WTC11 (cell line): ENCODE data around the gene ZNF500. TPM values are rescaled to one million over a fixed set of nuclear protein-coding genes. Genes with fewer than 3 reads are reported as not detected.
"Not testable (repeated sequence)": the region's sequence is repeated elsewhere in the genome, so short reads cannot be mapped to it uniquely, and the experiment has no call there.

Source experiments
- ATAC-seq: fragments of 200-7000 bp; cut with Tn5 transposase; 2 replicates; pipeline ENCODE4 v1.10.0; 2021; ENCODE audit warnings: mild to moderate bottlenecking, moderate library complexity
- CTCF ChIA-PET: fragments of 300-600 bp; sonication (Branson Sonifier 250); formaldehyde crosslinking; loops from one replicate; lab custom pipeline; 2021; ENCODE audit warnings: antibody characterized with exemption; lab: Charles Lee
- POLR2A ChIA-PET: fragments of 350-600 bp; sonication (Branson Sonifier 250); formaldehyde crosslinking; loops from one replicate; lab custom pipeline; 2021; ENCODE audit warnings: antibody characterized with exemption; lab: Charles Lee
- DNase-seq: peaks from one replicate; pipeline ENCODE4 v3.0.0; 2021; ENCODE audit warnings: low spot score
- H3K27ac Mint-ChIP-seq: 2 replicates; pipeline ENCODE4 v1.8.0; 2021; ENCODE audit warnings: mixed read lengths
- H3K27me3 Mint-ChIP-seq: 2 replicates; pipeline ENCODE4 v1.8.0; 2021; ENCODE audit warnings: low read depth, mild to moderate bottlenecking, moderate library complexity, mixed read lengths
- H3K36me3 Mint-ChIP-seq: 2 replicates; pipeline ENCODE4 v1.8.0; 2021; ENCODE audit warnings: mixed read lengths
- H3K4me1 Mint-ChIP-seq: 2 replicates; pipeline ENCODE4 v1.8.0; 2022; ENCODE audit warnings: mixed read lengths
- H3K4me3 Mint-ChIP-seq: 2 replicates; pipeline ENCODE4 v1.8.0; 2021; ENCODE audit warnings: mild to moderate bottlenecking, moderate library complexity, mixed read lengths
- H3K9me3 Mint-ChIP-seq: 2 replicates; pipeline ENCODE4 v1.8.0; 2021; ENCODE audit warnings: mixed read lengths
- FOXK1 ChIP-seq: sonication (generic); formaldehyde crosslinking; IDR thresholded peaks from 2 replicates; pipeline ENCODE4 v1.8.0; 2022; ENCODE audit warnings: mild to moderate bottlenecking, moderate library complexity, missing genetic modification reagents
- GTF2I ChIP-seq: fragments of 250-450 bp; sonication (Bioruptor Pico); conservative IDR thresholded peaks from 2 replicates; pipeline ENCODE4 v1.4.0; 2021; ENCODE audit warnings: mild to moderate bottlenecking
- JUN ChIP-seq: sonication (generic); formaldehyde crosslinking; IDR thresholded peaks from 2 replicates; pipeline ENCODE4 v1.8.0; 2023; ENCODE audit warnings: mild to moderate bottlenecking, missing genetic modification reagents
- MYBL2 ChIP-seq: sonication (generic); formaldehyde crosslinking; IDR thresholded peaks from 2 replicates; pipeline ENCODE4 v1.8.1; 2023; ENCODE audit warnings: mild to moderate bottlenecking, moderate library complexity, missing genetic modification reagents
- TEAD4 ChIP-seq: sonication (generic); formaldehyde crosslinking; IDR thresholded peaks from 2 replicates; pipeline ENCODE4 v1.8.0; 2022; ENCODE audit warnings: mild to moderate bottlenecking, missing genetic modification reagents
- ZNF317 ChIP-seq: sonication (generic); formaldehyde crosslinking; IDR thresholded peaks from 2 replicates; pipeline ENCODE4 v1.8.1; 2023; ENCODE audit warnings: low read depth, mild to moderate bottlenecking, moderate library complexity, missing genetic modification reagents, borderline replicate concordance
- ZNF423 ChIP-seq: fragments of 250-450 bp; sonication (Bioruptor Pico); IDR thresholded peaks from 2 replicates; pipeline ENCODE4 v2.1.2; 2022; ENCODE audit warnings: mild to moderate bottlenecking, moderate library complexity
- total RNA-seq: library from RNA; stranded (reverse); gene quantifications from 3 replicates; pipeline ENCODE4 v1.2.3, GENCODE V29; 2021
- TF ChIP-seq, protein P1 (sequence below): sonication (generic); formaldehyde crosslinking; IDR thresholded peaks from 2 replicates; pipeline ENCODE4 v1.8.0; 2022; ENCODE audit warnings: mild to moderate bottlenecking, missing genetic modification reagents
- TF ChIP-seq, protein P2 (sequence below): fragments of 250-450 bp; sonication (Bioruptor Pico); IDR thresholded peaks from 2 replicates; pipeline ENCODE4 v1.9.0; 2021; ENCODE audit warnings: mild to moderate bottlenecking
- TF ChIP-seq, protein P3 (sequence below): sonication (generic); formaldehyde crosslinking; IDR thresholded peaks from 2 replicates; pipeline ENCODE4 v1.8.1; 2023; ENCODE audit warnings: mild to moderate bottlenecking, missing genetic modification reagents, moderate library complexity
- TF ChIP-seq, protein P4 (sequence below): sonication (generic); formaldehyde crosslinking; IDR thresholded peaks from 2 replicates; pipeline ENCODE4 v1.8.1; 2022; ENCODE audit warnings: low read depth, mild to moderate bottlenecking, moderate library complexity, missing genetic modification reagents, borderline replicate concordance
- TF ChIP-seq, protein P5 (sequence below): sonication (generic); formaldehyde crosslinking; IDR thresholded peaks from 2 replicates; pipeline ENCODE4 v1.8.1; 2022; ENCODE audit warnings: mild to moderate bottlenecking, missing genetic modification reagents, moderate library complexity, borderline replicate concordance

Gene ZNF500
- total RNA-seq, 1 experiment from 2014 or later = 19.9 TPM

DNA sequence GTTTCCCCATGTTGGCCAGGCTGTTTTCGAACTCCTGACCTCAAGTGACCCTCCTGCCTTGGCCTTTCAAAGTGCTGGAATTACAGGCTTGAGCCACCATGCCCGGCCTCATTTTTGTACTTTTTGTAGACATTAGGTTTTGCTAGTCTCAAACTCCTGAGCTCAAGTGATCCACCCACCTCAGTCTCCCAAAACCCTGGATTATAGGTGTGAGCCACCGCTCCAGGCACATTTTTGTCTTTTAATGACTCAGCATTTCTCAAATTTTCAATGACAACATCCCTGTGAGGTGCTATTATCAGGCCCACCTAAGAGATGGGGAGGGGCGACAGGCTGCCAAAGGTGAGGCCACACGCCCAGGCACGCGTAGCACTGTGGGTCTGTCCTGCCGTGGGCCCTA is 20.1 kb upstream of the ZNF500 start:
- ATAC-seq (no peak), DNase-seq (no peak)
- TF ChIP-seq, protein P1, sequence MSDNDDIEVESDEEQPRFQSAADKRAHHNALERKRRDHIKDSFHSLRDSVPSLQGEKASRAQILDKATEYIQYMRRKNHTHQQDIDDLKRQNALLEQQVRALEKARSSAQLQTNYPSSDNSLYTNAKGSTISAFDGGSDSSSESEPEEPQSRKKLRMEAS = no peak
- TF ChIP-seq JUN (CRISPR knock-in tag) = no peak
- TF ChIP-seq TEAD4 = no peak
- TF ChIP-seq, protein P2, sequence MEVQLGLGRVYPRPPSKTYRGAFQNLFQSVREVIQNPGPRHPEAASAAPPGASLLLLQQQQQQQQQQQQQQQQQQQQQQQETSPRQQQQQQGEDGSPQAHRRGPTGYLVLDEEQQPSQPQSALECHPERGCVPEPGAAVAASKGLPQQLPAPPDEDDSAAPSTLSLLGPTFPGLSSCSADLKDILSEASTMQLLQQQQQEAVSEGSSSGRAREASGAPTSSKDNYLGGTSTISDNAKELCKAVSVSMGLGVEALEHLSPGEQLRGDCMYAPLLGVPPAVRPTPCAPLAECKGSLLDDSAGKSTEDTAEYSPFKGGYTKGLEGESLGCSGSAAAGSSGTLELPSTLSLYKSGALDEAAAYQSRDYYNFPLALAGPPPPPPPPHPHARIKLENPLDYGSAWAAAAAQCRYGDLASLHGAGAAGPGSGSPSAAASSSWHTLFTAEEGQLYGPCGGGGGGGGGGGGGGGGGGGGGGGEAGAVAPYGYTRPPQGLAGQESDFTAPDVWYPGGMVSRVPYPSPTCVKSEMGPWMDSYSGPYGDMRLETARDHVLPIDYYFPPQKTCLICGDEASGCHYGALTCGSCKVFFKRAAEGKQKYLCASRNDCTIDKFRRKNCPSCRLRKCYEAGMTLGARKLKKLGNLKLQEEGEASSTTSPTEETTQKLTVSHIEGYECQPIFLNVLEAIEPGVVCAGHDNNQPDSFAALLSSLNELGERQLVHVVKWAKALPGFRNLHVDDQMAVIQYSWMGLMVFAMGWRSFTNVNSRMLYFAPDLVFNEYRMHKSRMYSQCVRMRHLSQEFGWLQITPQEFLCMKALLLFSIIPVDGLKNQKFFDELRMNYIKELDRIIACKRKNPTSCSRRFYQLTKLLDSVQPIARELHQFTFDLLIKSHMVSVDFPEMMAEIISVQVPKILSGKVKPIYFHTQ (CRISPR knock-in tag) = no peak
- no peak for TF ChIP-seq GTF2I (CRISPR knock-in tag)
- no peak for TF ChIP-seq ZNF317 (CRISPR knock-in tag)
- TF ChIP-seq MYBL2 = no peak
- TF ChIP-seq, protein P3, sequence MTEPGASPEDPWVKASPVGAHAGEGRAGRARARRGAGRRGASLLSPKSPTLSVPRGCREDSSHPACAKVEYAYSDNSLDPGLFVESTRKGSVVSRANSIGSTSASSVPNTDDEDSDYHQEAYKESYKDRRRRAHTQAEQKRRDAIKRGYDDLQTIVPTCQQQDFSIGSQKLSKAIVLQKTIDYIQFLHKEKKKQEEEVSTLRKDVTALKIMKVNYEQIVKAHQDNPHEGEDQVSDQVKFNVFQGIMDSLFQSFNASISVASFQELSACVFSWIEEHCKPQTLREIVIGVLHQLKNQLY = no peak
- TF ChIP-seq FOXK1 (CRISPR knock-in tag) = no peak
- TF ChIP-seq, protein P4, sequence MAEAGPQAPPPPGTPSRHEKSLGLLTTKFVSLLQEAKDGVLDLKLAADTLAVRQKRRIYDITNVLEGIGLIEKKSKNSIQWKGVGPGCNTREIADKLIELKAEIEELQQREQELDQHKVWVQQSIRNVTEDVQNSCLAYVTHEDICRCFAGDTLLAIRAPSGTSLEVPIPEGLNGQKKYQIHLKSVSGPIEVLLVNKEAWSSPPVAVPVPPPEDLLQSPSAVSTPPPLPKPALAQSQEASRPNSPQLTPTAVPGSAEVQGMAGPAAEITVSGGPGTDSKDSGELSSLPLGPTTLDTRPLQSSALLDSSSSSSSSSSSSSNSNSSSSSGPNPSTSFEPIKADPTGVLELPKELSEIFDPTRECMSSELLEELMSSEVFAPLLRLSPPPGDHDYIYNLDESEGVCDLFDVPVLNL (CRISPR knock-in tag) = no peak
- Mint-ChIP-seq H3K27ac (no peak overlapping the region), H3K4me3 (no peak overlapping the region), H3K9me3 (no peaks in the 10 kb centered on the region), H3K4me1 (peaks cover 14% of the 10 kb centered on the region), H3K27me3 (no peaks in the 10 kb centered on the region; the same call in 1 of the 2 replicates), H3K36me3 (no peaks in the 10 kb centered on the region)
- ChIA-PET POLR2A (interaction anchor here (1.7 kb wide), 1 partner anchor 15 kb away, joined by 7 read pairs; the partner anchor contains the start of gene ROGDI), CTCF (interaction anchor here (1.2 to 1.3 kb wide), 2 partner anchors 11 to 104 kb away, joined by 3 read pairs; no protein-coding TSS in a partner anchor)

DNA sequence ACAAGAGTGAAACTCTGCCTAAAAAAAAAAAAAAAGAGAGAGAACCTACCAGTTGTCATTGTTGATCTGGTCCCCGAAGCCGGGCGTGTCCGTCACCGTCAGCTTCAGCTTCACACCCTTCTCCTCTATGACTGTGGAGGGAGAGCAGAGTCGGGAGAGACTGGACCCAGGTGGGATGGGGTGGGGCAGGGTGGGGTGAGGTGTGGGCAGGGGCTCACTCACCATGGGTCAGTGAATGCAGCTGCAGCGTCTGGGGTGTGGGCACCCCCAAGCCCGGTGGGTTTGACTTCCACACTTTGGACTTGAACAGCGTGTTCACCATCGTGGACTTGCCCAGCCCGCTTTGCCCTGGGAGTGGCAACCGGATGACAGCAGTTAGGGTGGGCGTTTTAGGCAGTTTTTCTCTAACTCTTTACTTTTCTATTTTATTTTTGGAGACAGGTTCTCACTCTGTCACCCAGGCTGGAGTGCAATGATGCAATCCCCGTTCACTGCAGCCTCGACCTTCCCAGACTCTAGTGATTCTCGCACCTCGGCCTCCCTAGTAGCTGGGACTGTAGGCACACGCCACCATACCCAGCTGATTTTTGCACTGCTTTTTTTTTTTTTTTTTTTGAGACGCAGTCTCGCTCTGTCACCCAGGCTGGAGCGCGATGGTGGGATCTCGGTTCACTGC is 18.9 kb upstream of the ZNF500 start:
- ATAC-seq = no peak
- CTCF ChIA-PET = no interaction called here
- DNase-seq = no peak

DNA sequence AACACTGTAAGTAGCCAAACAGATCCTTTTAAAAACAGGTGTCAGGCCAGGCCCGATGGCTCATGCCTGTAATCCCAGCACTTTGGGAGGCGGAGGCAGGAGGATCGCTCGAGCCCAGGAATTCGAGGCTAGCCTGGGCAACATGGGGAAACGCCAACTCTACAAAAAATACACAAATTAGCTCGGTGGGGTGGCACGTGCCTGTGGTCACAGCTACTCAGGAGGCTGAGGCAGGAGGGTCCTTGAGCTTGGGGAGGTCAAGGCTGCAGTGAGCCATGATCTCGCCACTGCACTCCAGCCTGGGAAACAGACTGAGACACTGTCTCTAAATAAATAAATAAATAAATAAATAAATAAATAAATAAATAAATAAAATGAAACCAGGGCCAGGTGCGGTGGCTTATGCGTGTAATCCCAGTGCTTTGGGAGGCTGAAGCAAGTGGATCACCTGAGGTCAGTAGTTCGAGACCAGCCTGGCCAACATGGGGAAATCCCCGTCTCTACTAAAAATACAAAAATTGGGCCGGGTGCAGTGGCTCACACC is 17.6 kb upstream of the ZNF500 start:
- H3K27me3 Mint-ChIP-seq, ATAC-seq, POLR2A ChIA-PET, H3K4me3 Mint-ChIP-seq, H3K36me3 Mint-ChIP-seq, H3K9me3 Mint-ChIP-seq, CTCF ChIA-PET, DNase-seq: not testable (repeated sequence)
- Mint-ChIP-seq H3K4me1 (peaks cover 14% of the 10 kb centered on the region), H3K27ac (peak overlapping the region; percentile 45; the same call in 1 of the 2 replicates)

More for the DNA sequence above, 18.9 kb upstream of the ZNF500 start:
- POLR2A ChIA-PET = no interaction called here
- Mint-ChIP-seq H3K4me1 (peaks cover 14% of the 10 kb centered on the region), H3K36me3 (no peaks in the 10 kb centered on the region), H3K27ac (no peak overlapping the region), H3K27me3 (no peaks in the 10 kb centered on the region; the same call in 1 of the 2 replicates), H3K9me3 (no peaks in the 10 kb centered on the region), H3K4me3 (no peak overlapping the region)
- TF ChIP-seq ZNF423 = no peak
- TF ChIP-seq, protein P5, sequence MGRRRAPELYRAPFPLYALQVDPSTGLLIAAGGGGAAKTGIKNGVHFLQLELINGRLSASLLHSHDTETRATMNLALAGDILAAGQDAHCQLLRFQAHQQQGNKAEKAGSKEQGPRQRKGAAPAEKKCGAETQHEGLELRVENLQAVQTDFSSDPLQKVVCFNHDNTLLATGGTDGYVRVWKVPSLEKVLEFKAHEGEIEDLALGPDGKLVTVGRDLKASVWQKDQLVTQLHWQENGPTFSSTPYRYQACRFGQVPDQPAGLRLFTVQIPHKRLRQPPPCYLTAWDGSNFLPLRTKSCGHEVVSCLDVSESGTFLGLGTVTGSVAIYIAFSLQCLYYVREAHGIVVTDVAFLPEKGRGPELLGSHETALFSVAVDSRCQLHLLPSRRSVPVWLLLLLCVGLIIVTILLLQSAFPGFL (CRISPR knock-in tag) = no peak
